Measurements from ENCODE around the gene NKAPD1. TPM values are rescaled to one million over a fixed set of nuclear protein-coding genes. Genes with fewer than 3 reads are reported as not detected.

NKAPD1 gene
- total and polyA plus RNA-seq, 2 of the 13 experiments (the other 11 are each of a cell fraction or from before 2014, with no cell fraction given): 11.2 to 22.5 TPM

- TF ChIP-seq ZNF142 (CRISPR knock-in tag; IDR thresholded peaks at IDR 0.05): peak; percentile 33; the same call in 1 of the 2 replicates
- TF ChIP-seq PLRG1 (conservative IDR thresholded peaks at IDR 0.05): no peak
- no peak; the same call in 1 of the 2 replicates for TF ChIP-seq ZNF788 (CRISPR knock-in tag; IDR thresholded peaks at IDR 0.05; ENCODE audit: borderline replicate concordance)
- TF ChIP-seq ISL2 (CRISPR knock-in tag; IDR thresholded peaks at IDR 0.05): 0 out of 2 replicates have a peak, but pooled peaks have one; percentile 33
- peak; percentile 63 for TF ChIP-seq ELF1 (CRISPR knock-in tag; IDR thresholded peaks at IDR 0.05)
- TF ChIP-seq ZNF737 (CRISPR knock-in tag; IDR thresholded peaks at IDR 0.05; ENCODE audit: borderline replicate concordance): peak; percentile 57; the same call in 1 of the 2 replicates
- no peak for TF ChIP-seq ZNF597 (CRISPR knock-in tag; IDR thresholded peaks at IDR 0.05)
- peak; percentile 93 for TF ChIP-seq PHF8 (CRISPR knock-in tag; IDR thresholded peaks at IDR 0.05)
- peak; percentile 29; the same call in 1 of the 2 replicates for TF ChIP-seq ZNF281 (CRISPR knock-in tag; IDR thresholded peaks at IDR 0.05; ENCODE audit: borderline replicate concordance)
- no peak for TF ChIP-seq ZNF101 (CRISPR knock-in tag; IDR thresholded peaks at IDR 0.05; ENCODE audit: borderline replicate concordance, low read depth)
- no peak for TF ChIP-seq ZNF510 (CRISPR knock-in tag; IDR thresholded peaks at IDR 0.05; ENCODE audit: low read depth)
- no peak for TF ChIP-seq TIGD3 (CRISPR knock-in tag; IDR thresholded peaks at IDR 0.05; ENCODE audit: borderline replicate concordance)
- TF ChIP-seq EHMT2 (IDR thresholded peaks at IDR 0.05; ENCODE audit: borderline replicate concordance, low read depth, low read length): peak; percentile 66; the same call in 1 of the 2 replicates
Observed at GRCh38 chr11:112073941-112074811, at the start of gene NKAPD1, which contains the start of gene PIH1D2 (continued).
